GM12878 (cell line): Measurements from ENCODE around the gene NOTCH4. TPM values are rescaled to one million over a fixed set of nuclear protein-coding genes. Genes with fewer than 3 reads are reported as not detected.
A peak's percentile ranks its signal among the peaks of the same experiment; 100 is the strongest.

Experiments
- DPF2 ChIP-seq: fragments of 450-650 bp; IDR thresholded peaks from 2 replicates; pipeline ENCODE4 v1.6.1; 2017; ENCODE audit warnings: mild to moderate bottlenecking
- EED ChIP-seq: sonication (generic); IDR thresholded peaks from 2 replicates; pipeline ENCODE4 v1.6.1; 2016; ENCODE audit warnings: antibody characterized with exemption, low read depth
- GABPA ChIP-seq: IDR thresholded peaks from 2 replicates; pipeline ENCODE4 v1.6.1; 2014; ENCODE audit warnings: antibody characterized with exemption, low read depth, mild to moderate bottlenecking, inconsistent platforms
- IRF4 ChIP-seq: IDR thresholded peaks from 2 replicates; pipeline ENCODE4 v1.6.1; 2011; ENCODE audit warnings: low read depth, low read length
- JUNB ChIP-seq: IDR thresholded peaks from 2 replicates; pipeline ENCODE4 v1.6.1; 2016; ENCODE audit warnings: antibody characterized with exemption, mild to moderate bottlenecking
- MEF2A ChIP-seq: IDR thresholded peaks from 2 replicates; pipeline ENCODE4 v1.6.1; 2011; ENCODE audit warnings: low read depth, mild to moderate bottlenecking, low read length, moderate library complexity; ENCODE audit not compliant: insufficient read depth
- MTA3 ChIP-seq: IDR thresholded peaks from 2 replicates; pipeline ENCODE4 v1.6.1; 2012; ENCODE audit warnings: low read length, inconsistent platforms, borderline replicate concordance
- NBN ChIP-seq: fragments of 450-650 bp; IDR thresholded peaks from 2 replicates; pipeline ENCODE4 v1.6.1; 2016
- PAX8 ChIP-seq: fragments of 450-650 bp; IDR thresholded peaks from 2 replicates; pipeline ENCODE4 v1.6.1; 2017; ENCODE audit warnings: mild to moderate bottlenecking, moderate library complexity
- PBX3 ChIP-seq: IDR thresholded peaks from 2 replicates; pipeline ENCODE4 v1.6.1; 2011; ENCODE audit warnings: mild to moderate bottlenecking, low read depth, low read length, moderate library complexity; ENCODE audit not compliant: insufficient replicate concordance
- POLR2AphosphoS2 ChIP-seq: IDR thresholded peaks from 2 replicates; pipeline ENCODE4 v1.6.1; 2011; ENCODE audit warnings: low read depth, mild to moderate bottlenecking, low read length, improper control_type of control experiment, moderate library complexity
- RB1 ChIP-seq: fragments of 450-650 bp; formaldehyde crosslinking; IDR thresholded peaks from 2 replicates; pipeline ENCODE4 v1.6.1; 2017; ENCODE audit warnings: mild to moderate bottlenecking, borderline replicate concordance
- RUNX3 ChIP-seq: IDR thresholded peaks from 2 replicates; pipeline ENCODE4 v1.6.1; 2012; ENCODE audit warnings: low read length, inconsistent platforms
- SREBF1 ChIP-seq: IDR thresholded peaks from 2 replicates; pipeline ENCODE4 v1.6.1; 2012; ENCODE audit warnings: mild to moderate bottlenecking, low read length
- SUZ12 ChIP-seq: fragments of 200-600 bp; sonication (generic); IDR thresholded peaks from one replicate; pipeline ENCODE4 v1.6.1; 2018; ENCODE audit warnings: antibody characterized with exemption, mild to moderate bottlenecking; ENCODE audit not compliant: unreplicated experiment
- YBX1 ChIP-seq: fragments of 450-650 bp; IDR thresholded peaks from 2 replicates; pipeline ENCODE4 v1.6.1; 2016; ENCODE audit warnings: antibody characterized with exemption
- ZNF384 ChIP-seq: IDR thresholded peaks from 2 replicates; pipeline ENCODE4 v1.6.1; 2012; ENCODE audit warnings: low read depth, mild to moderate bottlenecking, low read length, improper control_type of control experiment, borderline replicate concordance
- polyA plus RNA-seq, 11 experiments: library from polyadenylated mRNA; depleted of rRNA in 4 of 11; unstranded in 6 of 11; stranded (reverse) in 5 of 11; fragments of >200 nt; fragmentation: Nextera tagmentation in 4 of 11; fragmentation: Illumina TruSeq in 1 of 11; extraction: Ambion mirVana in 4 of 11; extraction: Trizol in 1 of 11; gene quantifications; 1 replicate in 1 of 11; 2 replicates in 10 of 11; pipeline versions ENCODE4 v1.2.1 to v1.2.3, GENCODE V29; 2011 to 2016; ENCODE audit warnings: inconsistent platforms in 2 of 11, missing spikeins in 2 of 11, low read depth in 1 of 11
- total RNA-seq, 4 experiments: library from RNA; depleted of rRNA in 3 of 4; stranded (reverse); fragments of >200 nt in 3 of 4; fragmentation: Illumina TruSeq in 1 of 4; extraction: Trizol in 1 of 4; gene quantifications; 2 replicates each; pipeline versions ENCODE4 v1.2.1 to v1.2.3, GENCODE V29; 2013 to 2021
- TF ChIP-seq, protein P1 (sequence below): fragments of 450-650 bp; IDR thresholded peaks from 2 replicates; pipeline ENCODE4 v1.6.1; 2018; ENCODE audit warnings: borderline replicate concordance, mild to moderate bottlenecking; ENCODE audit not compliant: partially characterized antibody
- TF ChIP-seq, protein P2 (sequence below): IDR thresholded peaks from 2 replicates; pipeline ENCODE4 v1.6.1; 2012; ENCODE audit warnings: low read depth, low read length, improper control_type of control experiment
- TF ChIP-seq, protein P3 (sequence below): fragments of 450-650 bp; IDR thresholded peaks from 2 replicates; pipeline ENCODE4 v1.6.1; 2016; ENCODE audit warnings: mild to moderate bottlenecking

The NOTCH4 gene
- total and polyA plus RNA-seq, 10 of the 15 experiments (the other 5 are each of a cell fraction or from before 2014, with no cell fraction given), result 0.66 to 3.3 (median 1.4) TPM

DNA sequence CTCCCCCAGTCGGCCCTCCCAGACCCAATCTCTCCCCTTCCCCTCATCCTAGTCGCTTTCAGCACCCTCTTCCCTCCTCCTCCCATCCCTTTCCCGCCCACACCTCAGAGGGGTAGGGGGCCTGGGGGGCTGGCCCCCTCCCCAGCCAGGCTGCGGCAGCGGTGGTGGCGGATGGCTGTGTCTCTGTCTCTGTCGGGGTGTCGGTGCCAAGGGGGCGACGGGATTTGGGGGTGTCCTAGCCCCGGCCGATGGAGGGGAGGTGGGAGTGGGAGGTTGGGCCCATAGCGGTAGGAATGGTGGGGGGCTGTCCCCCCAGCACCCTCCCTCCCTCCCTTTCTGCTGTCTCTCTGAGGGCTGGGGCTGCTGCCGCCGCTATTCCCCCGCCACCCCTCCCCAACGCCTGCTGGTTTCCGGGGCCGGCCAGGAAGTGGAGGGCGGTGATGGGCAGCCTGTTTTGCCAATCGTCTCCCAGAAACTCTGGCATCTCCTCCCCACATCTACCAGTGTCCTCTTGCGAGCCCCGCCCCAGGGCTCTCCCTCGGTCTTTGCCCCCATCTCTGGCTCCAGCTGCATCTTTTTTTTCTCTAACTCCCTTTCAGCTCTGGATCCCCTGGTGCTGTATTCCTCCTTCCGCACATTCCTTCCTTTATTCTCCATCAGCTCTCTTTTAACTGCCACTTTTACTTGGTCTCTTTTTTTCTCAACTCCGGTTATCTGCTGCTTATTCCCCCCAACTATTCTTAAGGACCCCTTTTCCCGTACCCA is 48.0 kb downstream of the NOTCH4 start, which contains the start of gene AGPAT1 (continued):
- TF ChIP-seq PAX8 (no peak), MEF2A (no peak), PBX3 (peak; percentile 98), JUNB (no peak), MTA3 (no peak; the same call in 1 of the 2 replicates), SREBF1 (no peak), SUZ12 (no peak), NBN (0 out of 2 replicates have a peak, but pooled peaks have one; percentile 72), POLR2AphosphoS2 (0 out of 2 replicates have a peak, but pooled peaks have one; percentile 29), DPF2 (peak; percentile 94), IRF4 (no peak), EED (no peak), RB1 (no peak), GABPA (peak; percentile 92), RUNX3 (peak; percentile 30; the same call in 1 of the 2 replicates), YBX1 (peak; percentile 79; the same call in 1 of the 2 replicates), ZNF384 (peak; percentile 51; the same call in 1 of the 2 replicates)
- TF ChIP-seq, protein P1, sequence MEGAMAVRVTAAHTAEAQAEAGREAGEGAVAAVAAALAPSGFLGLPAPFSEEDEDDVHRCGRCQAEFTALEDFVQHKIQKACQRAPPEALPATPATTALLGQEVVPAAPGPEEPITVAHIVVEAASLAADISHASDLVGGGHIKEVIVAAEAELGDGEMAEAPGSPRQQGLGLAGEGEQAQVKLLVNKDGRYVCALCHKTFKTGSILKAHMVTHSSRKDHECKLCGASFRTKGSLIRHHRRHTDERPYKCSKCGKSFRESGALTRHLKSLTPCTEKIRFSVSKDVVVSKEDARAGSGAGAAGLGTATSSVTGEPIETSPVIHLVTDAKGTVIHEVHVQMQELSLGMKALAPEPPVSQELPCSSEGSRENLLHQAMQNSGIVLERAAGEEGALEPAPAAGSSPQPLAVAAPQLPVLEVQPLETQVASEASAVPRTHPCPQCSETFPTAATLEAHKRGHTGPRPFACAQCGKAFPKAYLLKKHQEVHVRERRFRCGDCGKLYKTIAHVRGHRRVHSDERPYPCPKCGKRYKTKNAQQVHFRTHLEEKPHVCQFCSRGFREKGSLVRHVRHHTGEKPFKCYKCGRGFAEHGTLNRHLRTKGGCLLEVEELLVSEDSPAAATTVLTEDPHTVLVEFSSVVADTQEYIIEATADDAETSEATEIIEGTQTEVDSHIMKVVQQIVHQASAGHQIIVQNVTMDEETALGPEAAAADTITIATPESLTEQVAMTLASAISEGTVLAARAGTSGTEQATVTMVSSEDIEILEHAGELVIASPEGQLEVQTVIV, result no peak
- TF ChIP-seq, protein P2, sequence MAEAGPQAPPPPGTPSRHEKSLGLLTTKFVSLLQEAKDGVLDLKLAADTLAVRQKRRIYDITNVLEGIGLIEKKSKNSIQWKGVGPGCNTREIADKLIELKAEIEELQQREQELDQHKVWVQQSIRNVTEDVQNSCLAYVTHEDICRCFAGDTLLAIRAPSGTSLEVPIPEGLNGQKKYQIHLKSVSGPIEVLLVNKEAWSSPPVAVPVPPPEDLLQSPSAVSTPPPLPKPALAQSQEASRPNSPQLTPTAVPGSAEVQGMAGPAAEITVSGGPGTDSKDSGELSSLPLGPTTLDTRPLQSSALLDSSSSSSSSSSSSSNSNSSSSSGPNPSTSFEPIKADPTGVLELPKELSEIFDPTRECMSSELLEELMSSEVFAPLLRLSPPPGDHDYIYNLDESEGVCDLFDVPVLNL, result no peak
- TF ChIP-seq, protein P3, sequence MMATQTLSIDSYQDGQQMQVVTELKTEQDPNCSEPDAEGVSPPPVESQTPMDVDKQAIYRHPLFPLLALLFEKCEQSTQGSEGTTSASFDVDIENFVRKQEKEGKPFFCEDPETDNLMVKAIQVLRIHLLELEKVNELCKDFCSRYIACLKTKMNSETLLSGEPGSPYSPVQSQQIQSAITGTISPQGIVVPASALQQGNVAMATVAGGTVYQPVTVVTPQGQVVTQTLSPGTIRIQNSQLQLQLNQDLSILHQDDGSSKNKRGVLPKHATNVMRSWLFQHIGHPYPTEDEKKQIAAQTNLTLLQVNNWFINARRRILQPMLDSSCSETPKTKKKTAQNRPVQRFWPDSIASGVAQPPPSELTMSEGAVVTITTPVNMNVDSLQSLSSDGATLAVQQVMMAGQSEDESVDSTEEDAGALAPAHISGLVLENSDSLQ, result peak; percentile 99
